KMS-11 (cell line): Measurements from ENCODE around the gene TMEM121.

Source experiments
- H2AFZ ChIP-seq: fragments of 200-600 bp; sonication (generic); 2 replicates; pipeline ENCODE4 v1.6.1; 2016; ENCODE audit warnings: antibody characterized with exemption, mixed run types, low read depth
- H3K27ac ChIP-seq: fragments of 200-600 bp; sonication (generic); 2 replicates; pipeline ENCODE4 v1.6.1; 2016; ENCODE audit warnings: mild to moderate bottlenecking, mixed run types
- H3K27me3 ChIP-seq: fragments of 200-600 bp; sonication (generic); 2 replicates; pipeline ENCODE4 v1.6.1; 2017; ENCODE audit warnings: mild to moderate bottlenecking, low read depth, mixed run types, moderate library complexity; ENCODE audit not compliant: insufficient read depth
- H3K36me3 ChIP-seq: fragments of 200-600 bp; sonication (generic); 2 replicates; pipeline ENCODE4 v1.6.1; 2017; ENCODE audit warnings: mild to moderate bottlenecking, mixed run types; ENCODE audit not compliant: insufficient read depth
- H3K4me1 ChIP-seq: fragments of 200-600 bp; sonication (generic); 2 replicates; pipeline ENCODE4 v1.6.1; 2016; ENCODE audit warnings: mild to moderate bottlenecking, low read depth, mixed run types; ENCODE audit not compliant: poor library complexity, severe bottlenecking
- H3K4me2 ChIP-seq: fragments of 200-600 bp; sonication (generic); 2 replicates; pipeline ENCODE4 v1.7.0; 2016; ENCODE audit warnings: mild to moderate bottlenecking, mixed run types
- H3K4me3 ChIP-seq: fragments of 200-600 bp; sonication (generic); IDR thresholded peaks from 2 replicates; pipeline ENCODE4 v1.6.1; 2017; ENCODE audit warnings: low read depth, low read length, mixed read lengths; ENCODE audit not compliant: insufficient read depth
- H3K79me2 ChIP-seq: fragments of 200-600 bp; sonication (generic); 2 replicates; pipeline ENCODE4 v1.6.1; 2016; ENCODE audit warnings: low read depth, mixed run types; ENCODE audit not compliant: insufficient read depth
- H3K9ac ChIP-seq: fragments of 200-600 bp; sonication (generic); 2 replicates; pipeline ENCODE4 v1.6.1; 2016; ENCODE audit warnings: mild to moderate bottlenecking, mixed run types
- H4K20me1 ChIP-seq: fragments of 200-600 bp; sonication (generic); 2 replicates; pipeline ENCODE4 v1.6.1; 2016; ENCODE audit warnings: mild to moderate bottlenecking, mixed run types; ENCODE audit not compliant: insufficient read depth
- TF ChIP-seq, protein P1 (sequence below): fragments of 200-600 bp; sonication (generic); conservative IDR thresholded peaks from 2 replicates; pipeline ENCODE4 v1.6.1; 2017; ENCODE audit warnings: low read depth, mild to moderate bottlenecking, antibody characterized with exemption, low read length, moderate library complexity, mixed read lengths

The TMEM121 gene

GRCh38 chr14:105499256-105500035 is 26.9 kb upstream of the TMEM121 start:
- Histone ChIP-seq H3K4me1 (no peaks in the 10 kb centered on the region), H2AFZ (no peak overlapping the region), H3K9ac (no peak overlapping the region), H3K4me2 (no peak overlapping the region), H3K27me3 (no peaks in the 10 kb centered on the region), H3K36me3 (no peaks in the 10 kb centered on the region), H3K4me3 (no peak overlapping the region), H4K20me1 (no peaks in the 10 kb centered on the region), H3K27ac (no peak overlapping the region), H3K79me2 (no peaks in the 10 kb centered on the region)
- TF ChIP-seq, protein P1, sequence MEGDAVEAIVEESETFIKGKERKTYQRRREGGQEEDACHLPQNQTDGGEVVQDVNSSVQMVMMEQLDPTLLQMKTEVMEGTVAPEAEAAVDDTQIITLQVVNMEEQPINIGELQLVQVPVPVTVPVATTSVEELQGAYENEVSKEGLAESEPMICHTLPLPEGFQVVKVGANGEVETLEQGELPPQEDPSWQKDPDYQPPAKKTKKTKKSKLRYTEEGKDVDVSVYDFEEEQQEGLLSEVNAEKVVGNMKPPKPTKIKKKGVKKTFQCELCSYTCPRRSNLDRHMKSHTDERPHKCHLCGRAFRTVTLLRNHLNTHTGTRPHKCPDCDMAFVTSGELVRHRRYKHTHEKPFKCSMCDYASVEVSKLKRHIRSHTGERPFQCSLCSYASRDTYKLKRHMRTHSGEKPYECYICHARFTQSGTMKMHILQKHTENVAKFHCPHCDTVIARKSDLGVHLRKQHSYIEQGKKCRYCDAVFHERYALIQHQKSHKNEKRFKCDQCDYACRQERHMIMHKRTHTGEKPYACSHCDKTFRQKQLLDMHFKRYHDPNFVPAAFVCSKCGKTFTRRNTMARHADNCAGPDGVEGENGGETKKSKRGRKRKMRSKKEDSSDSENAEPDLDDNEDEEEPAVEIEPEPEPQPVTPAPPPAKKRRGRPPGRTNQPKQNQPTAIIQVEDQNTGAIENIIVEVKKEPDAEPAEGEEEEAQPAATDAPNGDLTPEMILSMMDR = no peak

- Histone ChIP-seq H3K9ac (no peak overlapping the region), H3K27ac (no peak overlapping the region), H3K27me3 (no peaks in the 10 kb centered on the region), H3K4me1 (no peaks in the 10 kb centered on the region), H3K79me2 (no peaks in the 10 kb centered on the region), H3K4me2 (no peak overlapping the region), H3K4me3 (no peak overlapping the region), H4K20me1 (no peaks in the 10 kb centered on the region), H2AFZ (no peak overlapping the region), H3K36me3 (no peaks in the 10 kb centered on the region)
- TF ChIP-seq, protein P1 = no peak
Measured at GRCh38 chr14:105500036-105500725, 26.2 kb upstream of the TMEM121 start.

- H3K9ac ChIP-seq = no peak overlapping the region
- H3K79me2 ChIP-seq = no peaks in the 10 kb centered on the region
- H3K4me1 ChIP-seq = no peaks in the 10 kb centered on the region
- TF ChIP-seq, protein P1 = no peak
- no peaks in the 10 kb centered on the region; the same call in 1 of the 2 replicates for H3K27me3 ChIP-seq
- H4K20me1 ChIP-seq = no peaks in the 10 kb centered on the region
- H3K4me3 ChIP-seq = no peak overlapping the region
- H3K4me2 ChIP-seq = no peak overlapping the region
- H3K27ac ChIP-seq = no peak overlapping the region
- no peak overlapping the region for H2AFZ ChIP-seq
- no peaks in the 10 kb centered on the region for H3K36me3 ChIP-seq
Measured at GRCh38 chr14:105500726-105501101, 25.7 kb upstream of the TMEM121 start.

DNA sequence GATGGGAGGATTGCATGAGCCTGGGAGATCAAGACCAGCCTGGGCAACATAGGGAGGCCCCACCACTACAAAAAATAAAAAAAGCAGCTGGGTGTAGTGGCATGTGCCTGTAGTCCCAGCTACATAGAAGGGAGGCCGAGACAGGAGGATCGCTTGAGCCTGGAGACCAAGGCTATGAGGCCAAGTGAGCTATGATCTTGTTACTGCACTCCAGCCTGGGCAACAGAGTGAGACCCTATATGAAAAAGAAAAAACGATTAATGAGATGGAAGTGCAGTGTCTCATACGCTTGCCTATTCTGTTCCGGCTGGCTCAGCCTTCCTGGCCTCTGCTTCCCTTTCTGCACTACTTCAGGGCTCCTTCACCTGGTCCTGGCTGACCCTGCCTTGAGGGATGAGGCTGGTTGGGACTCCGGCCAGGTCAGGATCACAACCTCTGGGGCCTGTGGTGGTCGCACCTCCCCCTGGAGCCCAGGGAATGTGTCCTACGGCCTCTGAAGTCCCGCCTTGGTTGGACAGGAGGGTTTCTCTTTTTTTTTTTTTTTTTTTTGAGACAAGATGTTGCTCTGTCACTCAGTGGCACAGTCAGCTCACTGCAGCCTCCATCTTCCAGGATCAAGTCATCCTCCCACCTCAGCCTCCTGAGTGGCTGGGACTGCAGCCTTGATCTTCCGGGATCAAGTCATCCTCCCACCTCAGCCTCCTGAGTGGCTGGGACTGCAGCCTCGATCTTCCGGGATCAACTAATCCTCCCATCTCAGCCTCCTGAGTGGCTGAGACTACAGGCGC is 24.7 kb upstream of the TMEM121 start:
- H2AFZ ChIP-seq = no peak overlapping the region
- TF ChIP-seq, protein P1 = no peak
- no peaks in the 10 kb centered on the region for H3K4me1 ChIP-seq
- H3K4me3 ChIP-seq = no peak overlapping the region
- H3K9ac ChIP-seq = no peak overlapping the region
- H3K79me2 ChIP-seq = no peaks in the 10 kb centered on the region
- no peaks in the 10 kb centered on the region; the same call in 1 of the 2 replicates for H3K27me3 ChIP-seq
- H3K4me2 ChIP-seq = no peak overlapping the region
- H3K36me3 ChIP-seq = no peaks in the 10 kb centered on the region
- H3K27ac ChIP-seq = no peak overlapping the region
- H4K20me1 ChIP-seq = no peaks in the 10 kb centered on the region
